Anterior cingulate cortex (tissue), 58 donors: ENCODE measurements around the gene RFWD3.

ENCODE experiments used
- DNase-seq, 58 donors: peaks; one replicate each; lab custom pipeline; 2025; lab: John Stamatoyannopoulos, UW

RFWD3 gene

DNA sequence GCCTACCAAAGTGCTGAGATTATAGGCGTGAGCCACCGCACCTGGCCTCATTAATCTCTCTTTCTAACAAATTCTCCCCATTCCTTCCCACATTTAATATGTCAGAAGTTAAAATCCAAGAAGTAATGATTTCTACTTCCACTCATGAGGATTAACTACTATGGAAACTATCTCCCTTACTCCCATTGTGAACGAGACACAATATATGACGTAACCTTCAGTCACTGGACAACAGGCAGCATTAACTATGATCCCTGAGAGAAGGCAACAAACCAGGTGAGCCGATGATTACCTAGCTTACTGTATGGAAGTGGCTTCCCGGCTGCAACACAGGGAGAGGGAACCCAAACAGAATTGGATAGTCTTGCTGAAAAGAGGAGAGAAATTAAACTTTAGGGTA is 79.7 kb downstream of the RFWD3 start:
- DNase-seq, result no peak

- no peak for DNase-seq
Measured at GRCh38 chr16:74585846-74586443, 80.7 kb downstream of the RFWD3 start.

- DNase-seq, result no peak
Measured at GRCh38 chr16:74583926-74584666, 82.6 kb downstream of the RFWD3 start.

- no peak for DNase-seq
Measured at GRCh38 chr16:74582970-74583369, 83.7 kb downstream of the RFWD3 start.

DNA sequence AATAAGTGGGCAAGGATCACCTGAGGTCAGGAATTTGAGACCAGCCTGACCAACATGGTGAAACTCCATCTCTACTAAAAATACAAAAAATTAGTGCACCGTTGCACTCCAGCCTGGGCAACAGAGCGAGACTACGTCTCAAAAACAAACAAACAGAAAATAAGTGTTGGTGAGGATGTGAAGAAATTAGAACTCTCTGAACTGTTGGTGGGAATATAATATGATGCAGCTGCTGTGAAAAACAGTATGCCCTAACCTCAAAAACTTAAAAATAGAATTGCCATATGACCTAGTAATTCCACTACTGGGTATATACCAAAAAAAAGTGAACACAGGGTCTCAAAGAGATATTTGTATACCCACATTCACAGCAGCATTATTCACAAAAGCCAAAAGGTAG is 85.8 kb downstream of the RFWD3 start:
- DNase-seq, result no peak

GRCh38 chr16:74578838-74579237 is 87.8 kb downstream of the RFWD3 start:
- DNase-seq, result no peak

DNA sequence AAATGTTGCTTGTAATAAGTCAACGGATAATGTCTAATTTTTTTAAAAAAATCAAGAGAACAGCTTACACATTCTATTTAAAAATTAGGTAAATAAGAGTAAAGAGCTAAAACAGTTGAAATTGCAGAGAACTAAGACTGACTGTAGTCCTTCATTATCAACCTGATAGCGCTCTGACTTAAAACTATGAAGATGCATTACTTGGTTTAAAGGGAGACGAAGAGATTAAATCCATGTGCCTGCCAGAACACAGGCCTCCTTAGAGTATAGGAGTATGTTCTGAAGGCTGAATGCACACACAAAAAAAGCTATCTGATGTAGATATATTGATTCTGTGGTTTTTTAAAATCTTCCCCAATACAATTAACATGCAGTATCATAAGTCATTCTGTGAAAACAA is 88.2 kb downstream of the RFWD3 start:
- DNase-seq, result no peak

DNA sequence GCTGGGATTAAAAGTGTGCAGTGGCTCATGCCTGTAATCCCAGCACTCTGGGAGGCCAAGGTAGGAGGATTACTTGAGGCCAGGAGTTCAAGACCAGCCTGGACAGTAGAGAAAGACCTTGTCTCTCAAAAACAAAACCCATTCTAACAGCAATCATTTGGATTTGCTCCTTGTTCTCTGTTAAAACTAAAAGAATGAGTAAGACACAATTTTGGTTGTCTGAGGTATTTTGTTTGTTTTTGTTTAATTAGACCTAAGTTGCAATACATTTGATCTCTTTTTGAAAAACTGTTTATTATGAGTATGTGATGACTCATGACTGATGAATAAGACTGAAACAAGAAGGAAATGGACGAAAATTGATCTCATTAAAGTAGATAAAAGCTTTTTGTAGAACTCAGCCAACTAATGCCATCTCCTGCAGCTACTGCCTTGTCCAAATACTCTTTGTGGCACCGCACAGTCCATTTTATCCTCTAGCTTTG is 88.8 kb downstream of the RFWD3 start:
- no peak for DNase-seq

- DNase-seq, result no peak
Measured at GRCh38 chr16:74575807-74576643, 90.7 kb downstream of the RFWD3 start.

GRCh38 chr16:74575175-74575806 is 91.4 kb downstream of the RFWD3 start:
- DNase-seq, result peak in 1 of 58 donors; percentile 6

- no peak for DNase-seq
Measured at GRCh38 chr16:74574146-74574545, 92.5 kb downstream of the RFWD3 start.

DNA sequence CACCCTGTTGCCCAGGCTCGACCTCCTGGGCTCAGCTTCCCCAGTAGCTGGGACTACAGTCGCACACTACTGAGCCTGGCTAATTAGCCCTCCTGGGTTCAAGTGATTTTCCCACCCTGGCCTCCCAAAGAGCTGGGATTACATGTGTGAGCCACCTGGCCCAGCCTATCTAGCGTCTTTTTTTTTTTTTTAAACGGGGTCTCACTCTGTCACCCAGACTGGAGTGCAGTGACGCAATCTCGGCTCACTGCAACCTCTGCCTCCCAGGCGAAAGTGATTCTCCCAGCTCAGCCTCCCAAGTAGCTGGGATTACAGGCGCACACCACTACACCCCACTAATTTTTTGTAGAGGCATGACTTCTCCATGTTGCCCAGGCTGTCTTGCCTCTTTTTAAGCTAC is 93.1 kb downstream of the RFWD3 start:
- DNase-seq, result no peak
